Caco-2 (cell line): ENCODE results near the gene ARHGAP42. TPM values are rescaled to one million over a fixed set of nuclear protein-coding genes. Genes with fewer than 3 reads are reported as not detected.

Source experiments
- BruUV-seq: library from RNA; stranded (reverse); fragments of 400-500 nt; replicated peaks from 2 replicates; lab custom pipeline; 2021; lab: Mats Ljungman, UMichigan
- CTCF ChIA-PET: fragments of 300-600 bp; sonication (Branson Sonifier 250); formaldehyde crosslinking; loops from one replicate; lab custom pipeline; 2022; ENCODE audit warnings: antibody characterized with exemption; lab: Charles Lee
- POLR2A ChIA-PET: fragments of 300-600 bp; sonication (Branson Sonifier 250); formaldehyde crosslinking; loops from one replicate; lab custom pipeline; 2022; ENCODE audit warnings: antibody characterized with exemption; lab: Charles Lee
- DNase-seq, 2 experiments: peaks; one replicate each; pipeline versions ENCODE4 v3.0.0 to v3.0.0-alpha.2; 2020 to 2022
- H3K27me3 ChIP-seq: replicated peaks from 2 replicates; pipeline ENCODE4 v1.6.0; 2011; ENCODE audit warnings: low read length; ENCODE audit not compliant: control insufficient read depth, insufficient read depth
- H3K36me3 ChIP-seq: 2 replicates; pipeline ENCODE4 v1.5.1; 2011; ENCODE audit warnings: low read length; ENCODE audit not compliant: control insufficient read depth, insufficient read depth
- H3K4me1 ChIP-seq: fragments of 250-450 bp; sonication (Bioruptor Pico); 2 replicates; pipeline ENCODE4 v1.5.1; 2020; ENCODE audit warnings: mild to moderate bottlenecking
- H3K4me3 ChIP-seq: 2 replicates; pipeline ENCODE4 v1.5.1; 2011; ENCODE audit warnings: low read depth, mild to moderate bottlenecking, control low read depth, low read length
- H3K9me3 ChIP-seq: fragments of 250-450 bp; sonication (Bioruptor Pico); 2 replicates; pipeline ENCODE4 v1.5.1; 2020; ENCODE audit warnings: mild to moderate bottlenecking, moderate library complexity
- H3K27ac Mint-ChIP-seq: one replicate; pipeline ENCODE4 v1.8.0; 2022; ENCODE audit warnings: mixed read lengths; ENCODE audit not compliant: unreplicated experiment
- H3K27me3 Mint-ChIP-seq: one replicate; pipeline ENCODE4 v1.8.0; 2022; ENCODE audit warnings: mixed read lengths; ENCODE audit not compliant: insufficient read depth, unreplicated experiment
- H3K36me3 Mint-ChIP-seq: one replicate; pipeline ENCODE4 v1.8.0; 2022; ENCODE audit warnings: mild to moderate bottlenecking, mixed read lengths; ENCODE audit not compliant: insufficient read depth, unreplicated experiment
- H3K4me1 Mint-ChIP-seq: one replicate; pipeline ENCODE4 v1.8.0; 2022; ENCODE audit warnings: low read depth, mixed read lengths; ENCODE audit not compliant: unreplicated experiment
- H3K4me3 Mint-ChIP-seq: one replicate; pipeline ENCODE4 v1.8.0; 2022; ENCODE audit warnings: mild to moderate bottlenecking, moderate library complexity, mixed read lengths; ENCODE audit not compliant: unreplicated experiment
- H3K9me3 Mint-ChIP-seq: one replicate; pipeline ENCODE4 v1.8.0; 2022; ENCODE audit warnings: mixed read lengths; ENCODE audit not compliant: unreplicated experiment
- intact Hi-C: fragments of 100-400 bp; cut with micrococcal nuclease; formaldehyde crosslinking; loops from one replicate; pipeline ENCODE4 v1.10.0; 2022; ENCODE audit not compliant: unreplicated experiment
- total RNA-seq: library from RNA; stranded (reverse); gene quantifications from 2 replicates; pipeline ENCODE4 v1.2.3, GENCODE V29; 2022
- TF ChIP-seq, protein P1 (sequence below), 2 experiments: fragments of 200-600 bp in 1 of 2; IDR thresholded peaks; 1 replicate in 1 of 2; 2 replicates in 1 of 2; pipeline versions ENCODE4 v1.5.1 to v1.8.0; 2011 to 2022; ENCODE audit warnings: antibody characterized with exemption in 1 of 2, control low read depth in 1 of 2, inconsistent platforms in 1 of 2, low read depth in 1 of 2, low read length in 1 of 2, mild to moderate bottlenecking in 1 of 2, moderate library complexity in 1 of 2; ENCODE audit not compliant: insufficient read depth in 1 of 2, severe bottlenecking in 1 of 2, unreplicated experiment in 1 of 2

ARHGAP42 gene
- total RNA-seq, 1 experiment from 2014 or later: 8.4 TPM

GRCh38 chr11:100948936-100949335 lies 261.8 kb downstream of the ARHGAP42 start:
- no peak overlapping the region for H3K4me3 ChIP-seq
- no peak overlapping the region for H3K27ac Mint-ChIP-seq
- DNase-seq: no peak
- BruUV-seq: no TSS peak
- TF ChIP-seq, protein P1, sequence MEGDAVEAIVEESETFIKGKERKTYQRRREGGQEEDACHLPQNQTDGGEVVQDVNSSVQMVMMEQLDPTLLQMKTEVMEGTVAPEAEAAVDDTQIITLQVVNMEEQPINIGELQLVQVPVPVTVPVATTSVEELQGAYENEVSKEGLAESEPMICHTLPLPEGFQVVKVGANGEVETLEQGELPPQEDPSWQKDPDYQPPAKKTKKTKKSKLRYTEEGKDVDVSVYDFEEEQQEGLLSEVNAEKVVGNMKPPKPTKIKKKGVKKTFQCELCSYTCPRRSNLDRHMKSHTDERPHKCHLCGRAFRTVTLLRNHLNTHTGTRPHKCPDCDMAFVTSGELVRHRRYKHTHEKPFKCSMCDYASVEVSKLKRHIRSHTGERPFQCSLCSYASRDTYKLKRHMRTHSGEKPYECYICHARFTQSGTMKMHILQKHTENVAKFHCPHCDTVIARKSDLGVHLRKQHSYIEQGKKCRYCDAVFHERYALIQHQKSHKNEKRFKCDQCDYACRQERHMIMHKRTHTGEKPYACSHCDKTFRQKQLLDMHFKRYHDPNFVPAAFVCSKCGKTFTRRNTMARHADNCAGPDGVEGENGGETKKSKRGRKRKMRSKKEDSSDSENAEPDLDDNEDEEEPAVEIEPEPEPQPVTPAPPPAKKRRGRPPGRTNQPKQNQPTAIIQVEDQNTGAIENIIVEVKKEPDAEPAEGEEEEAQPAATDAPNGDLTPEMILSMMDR (IDR thresholded peaks at IDR 0.05; ENCODE audit: insufficient read depth in 1 of 2, low read depth in 1 of 2, low read length in 1 of 2, severe bottlenecking in 1 of 2, unreplicated experiment in 1 of 2): no peak
- no peaks in the 10 kb centered on the region for H3K36me3 ChIP-seq
- H3K9me3 ChIP-seq: no peaks in the 10 kb centered on the region
- no peaks in the 10 kb centered on the region for H3K9me3 Mint-ChIP-seq
- ChIA-PET POLR2A (no interaction called here), CTCF (no interaction called here)
- H3K27me3 ChIP-seq: no peaks in the 10 kb centered on the region
- intact Hi-C loops: no loop called here
- no peaks in the 10 kb centered on the region for H3K4me1 Mint-ChIP-seq
- H3K4me3 Mint-ChIP-seq: no peak overlapping the region
- no peaks in the 10 kb centered on the region for H3K4me1 ChIP-seq
- no peaks in the 10 kb centered on the region for H3K27me3 Mint-ChIP-seq
- no peaks in the 10 kb centered on the region for H3K36me3 Mint-ChIP-seq

- TF ChIP-seq, protein P1 (IDR thresholded peaks at IDR 0.05; ENCODE audit: insufficient read depth in 1 of 2, low read depth in 1 of 2, low read length in 1 of 2, severe bottlenecking in 1 of 2, unreplicated experiment in 1 of 2): no peak
- no peaks in the 10 kb centered on the region for H3K9me3 ChIP-seq
- intact Hi-C loops: no loop called here
- H3K9me3 Mint-ChIP-seq: no peaks in the 10 kb centered on the region
- ChIA-PET POLR2A (no interaction called here), CTCF (no interaction called here)
- H3K4me3 ChIP-seq: no peak overlapping the region
- no peaks in the 10 kb centered on the region for H3K36me3 Mint-ChIP-seq
- no peak overlapping the region for H3K27ac Mint-ChIP-seq
- no peak overlapping the region for H3K4me3 Mint-ChIP-seq
- no peak for DNase-seq
- no peaks in the 10 kb centered on the region for H3K4me1 ChIP-seq
- H3K4me1 Mint-ChIP-seq: no peaks in the 10 kb centered on the region
- no peaks in the 10 kb centered on the region for H3K36me3 ChIP-seq
- no TSS peak for BruUV-seq
- no peaks in the 10 kb centered on the region for H3K27me3 Mint-ChIP-seq
- no peaks in the 10 kb centered on the region for H3K27me3 ChIP-seq
These were observed 262.4 kb downstream of the ARHGAP42 start for GRCh38 chr11:100949443-100949842.

DNA sequence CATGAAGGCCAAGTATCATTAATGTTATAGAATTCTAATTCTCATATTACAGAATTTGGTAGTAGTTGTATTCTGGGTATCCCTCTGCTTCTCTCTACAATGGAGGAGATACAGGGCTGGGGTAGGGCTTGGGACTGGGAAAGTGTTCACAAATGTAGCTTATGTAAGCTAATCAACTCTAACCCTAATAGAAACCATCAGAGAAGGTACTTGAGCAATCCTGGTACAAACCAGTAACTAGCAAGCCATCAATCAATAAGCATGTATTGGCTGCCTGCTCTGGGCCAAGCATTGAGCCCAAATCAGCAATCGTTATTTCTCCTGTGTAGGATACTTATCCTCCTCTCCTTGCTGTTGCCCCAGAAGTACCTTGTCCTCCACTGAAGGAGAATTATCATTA lies 268.2 kb downstream of the ARHGAP42 start:
- BruUV-seq: no TSS peak
- CTCF ChIA-PET: no interaction called here
- no peaks in the 10 kb centered on the region for H3K36me3 Mint-ChIP-seq

More for the DNA sequence above, 268.2 kb downstream of the ARHGAP42 start:
- no peak for DNase-seq
- intact Hi-C loops: no loop called here
- Mint-ChIP-seq H3K4me3 (no peak overlapping the region), H3K27ac (no peak overlapping the region), H3K27me3 (no peaks in the 10 kb centered on the region), H3K4me1 (no peaks in the 10 kb centered on the region), H3K9me3 (no peaks in the 10 kb centered on the region)
- TF ChIP-seq, protein P1 (IDR thresholded peaks at IDR 0.05; ENCODE audit: insufficient read depth in 1 of 2, low read depth in 1 of 2, low read length in 1 of 2, severe bottlenecking in 1 of 2, unreplicated experiment in 1 of 2): no peak
- Histone ChIP-seq H3K4me1 (no peaks in the 10 kb centered on the region), H3K36me3 (no peaks in the 10 kb centered on the region), H3K27me3 (no peaks in the 10 kb centered on the region), H3K9me3 (no peaks in the 10 kb centered on the region), H3K4me3 (no peak overlapping the region)
- POLR2A ChIA-PET: no interaction called here
